SK-N-SH (cell line): ENCODE measurements around the gene PDE11A.

Experiments used
- CTCF ChIP-seq: fragments of 200-600 bp; sonication (generic); IDR thresholded peaks from 2 replicates; pipeline ENCODE4 v1.6.1; 2017; ENCODE audit warnings: antibody characterized with exemption, mild to moderate bottlenecking, moderate library complexity
- EP300 ChIP-seq, 2 experiments: IDR thresholded peaks; 2 replicates each; pipeline versions ENCODE4 v1.4.0 to v1.6.1; 2012; ENCODE audit warnings: borderline replicate concordance in 1 of 2, low read depth in 1 of 2, low read length in 1 of 2
- EZH2phosphoT487 ChIP-seq: fragments of 200-600 bp; sonication (generic); IDR thresholded peaks from 2 replicates; pipeline ENCODE4 v1.6.1; 2017; ENCODE audit warnings: low read depth, mixed run types, mild to moderate bottlenecking, antibody characterized with exemption, moderate library complexity, borderline replicate concordance
- IRF3 ChIP-seq: fragments of 150-350 bp; IDR thresholded peaks from 2 replicates; pipeline ENCODE4 v1.6.1; 2016; ENCODE audit warnings: mild to moderate bottlenecking, low read depth, low read length
- JUND ChIP-seq: IDR thresholded peaks from 2 replicates; pipeline ENCODE4 v1.4.0; 2012
- MAX ChIP-seq: IDR thresholded peaks from 2 replicates; pipeline ENCODE4 v1.4.0; 2012; ENCODE audit warnings: low read depth
- NFIC ChIP-seq: IDR thresholded peaks from 2 replicates; pipeline ENCODE4 v1.4.0; 2012; ENCODE audit warnings: borderline replicate concordance
- POLR2AphosphoS5 ChIP-seq: IDR thresholded peaks from 2 replicates; pipeline ENCODE4 v1.6.1; 2012; ENCODE audit warnings: low read depth, low read length
- RAD21 ChIP-seq: IDR thresholded peaks from 2 replicates; pipeline ENCODE4 v1.6.1; 2012; ENCODE audit warnings: mild to moderate bottlenecking, low read length
- REST ChIP-seq: IDR thresholded peaks from 2 replicates; pipeline ENCODE4 v1.6.1; 2012; ENCODE audit warnings: mild to moderate bottlenecking, low read depth, low read length, moderate library complexity
- RFX5 ChIP-seq: IDR thresholded peaks from 2 replicates; pipeline ENCODE4 v1.6.1; 2012; ENCODE audit warnings: mild to moderate bottlenecking, improper control_type of control experiment, low read length
- SIN3A ChIP-seq: IDR thresholded peaks from 2 replicates; pipeline ENCODE4 v1.6.1; 2012; ENCODE audit warnings: low read depth, mild to moderate bottlenecking, low read length, moderate library complexity, borderline replicate concordance
- USF1 ChIP-seq: IDR thresholded peaks from 2 replicates; pipeline ENCODE4 v1.4.0; 2012; ENCODE audit warnings: low read depth, borderline replicate concordance
- USF2 ChIP-seq: fragments of 150-350 bp; IDR thresholded peaks from 2 replicates; pipeline ENCODE4 v1.6.1; 2017; ENCODE audit warnings: antibody characterized with exemption, low read length, low read depth, borderline replicate concordance

GRCh38 chr2:178088774-178089270 lies 16.2 kb upstream of the PDE11A start:
- TF ChIP-seq CTCF (no peak), RFX5 (no peak), POLR2AphosphoS5 (no peak), JUND (no peak), REST (no peak), NFIC (no peak), IRF3 (no peak), MAX (no peak), EP300 (IDR thresholded peaks at IDR 0.05; ENCODE audit: borderline replicate concordance in 1 of 2, low read depth in 1 of 2, low read length in 1 of 2) (no peak), RAD21 (no peak), SIN3A (no peak), USF2 (no peak), USF1 (no peak), EZH2phosphoT487 (no peak)
